HEK293 (cell line): ENCODE measurements around the gene AMY1C.
"Not testable (repeated sequence)": the region's sequence is repeated elsewhere in the genome, so short reads cannot be mapped to it uniquely, and the experiment has no call there.

Source experiments
- CTCF ChIA-PET: fragments of 350-600 bp; formaldehyde crosslinking; extraction: SDS; loops from one replicate; lab custom pipeline; 2021; ENCODE audit warnings: antibody characterized with exemption; lab: Yijun Ruan, JAX
- POLR2A ChIA-PET: fragments of 300-600 bp; formaldehyde crosslinking; extraction: SDS; loops from one replicate; lab custom pipeline; 2020; ENCODE audit warnings: antibody characterized with exemption, inconsistent platforms; lab: Yijun Ruan, JAX
- H3K27ac ChIP-seq: fragments of 200-500 bp; sonication (Bioruptor generic); 2 replicates; pipeline ENCODE4 v1.5.1; 2014; ENCODE audit warnings: low read depth, low read length, control low read depth, inconsistent platforms; ENCODE audit errors: extremely low read depth
- H3K36me3 ChIP-seq, 2 experiments: fragments of 200-500 bp in 1 of 2; sonication (Bioruptor generic) in 1 of 2; 1 replicate in 1 of 2; 2 replicates in 1 of 2; pipeline ENCODE4 v1.5.1; 2014 to 2017; ENCODE audit warnings: inconsistent platforms in 2 of 2, low read length in 2 of 2; ENCODE audit not compliant: control insufficient read depth in 2 of 2, insufficient read depth in 1 of 2
- H3K4me1 ChIP-seq: fragments of 200-500 bp; sonication (Bioruptor generic); 2 replicates; pipeline ENCODE4 v1.5.1; 2014; ENCODE audit warnings: mild to moderate bottlenecking, low read length, inconsistent platforms; ENCODE audit not compliant: control insufficient read depth, insufficient read depth
- H3K4me3 ChIP-seq: 2 replicates; pipeline ENCODE4 v1.5.1; 2011; ENCODE audit warnings: low read depth, mild to moderate bottlenecking, control low read depth, low read length, moderate library complexity
- H3K9me3 ChIP-seq: fragments of 200-500 bp; sonication (Bioruptor generic); 2 replicates; pipeline ENCODE4 v1.5.1; 2014; ENCODE audit warnings: low read depth, low read length, inconsistent platforms; ENCODE audit not compliant: control insufficient read depth, insufficient read depth

The AMY1C gene

DNA sequence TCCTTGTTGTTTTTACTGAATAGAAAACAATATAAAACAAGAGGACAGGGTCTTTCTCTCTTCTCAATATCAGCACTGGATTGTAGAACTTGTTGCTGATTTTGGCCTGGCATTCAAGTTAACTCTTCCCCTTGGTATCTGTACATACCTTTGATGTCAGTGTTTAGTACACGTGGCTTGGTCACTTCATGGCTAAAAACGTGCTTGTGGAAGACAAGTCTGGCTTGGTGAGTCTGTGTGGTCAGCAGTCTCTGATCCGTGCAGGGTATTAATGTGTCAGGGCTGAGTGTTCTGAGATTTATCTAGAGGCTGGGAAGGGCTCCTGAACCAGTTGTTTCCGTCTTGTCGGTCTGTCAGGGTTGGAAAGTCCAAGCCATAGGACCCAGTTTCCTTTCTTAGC, at the start of gene AMY1C:
TSS of gene AMY1C (plus strand) at position 301 of the 400 bp plus-strand sequence. CDS start 572 bp downstream, outside the sequence.
- H3K4me1 ChIP-seq, H3K27ac ChIP-seq, H3K9me3 ChIP-seq, H3K36me3 ChIP-seq, H3K4me3 ChIP-seq, CTCF ChIA-PET, POLR2A ChIA-PET: not testable (repeated sequence)

DNA sequence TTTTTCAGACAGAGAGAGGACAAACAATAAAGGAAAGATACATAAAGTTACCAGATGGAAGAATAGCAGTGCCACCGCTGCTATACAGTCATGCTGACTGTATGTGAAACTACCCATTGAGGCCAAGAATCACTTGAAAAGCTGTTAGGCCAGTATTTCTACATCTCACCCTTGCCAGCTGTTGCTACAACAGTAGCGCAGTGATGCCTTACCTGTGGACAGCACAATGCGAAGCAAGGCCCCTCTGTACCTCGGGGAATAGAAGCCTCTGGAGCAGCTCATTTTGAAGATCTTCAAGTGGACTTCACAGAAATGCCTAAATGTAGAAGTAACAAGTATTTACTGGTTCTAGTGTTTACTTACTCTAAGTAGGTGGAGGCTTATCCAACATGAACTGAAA, 49.0 kb upstream of the AMY1C start:
- H3K36me3 ChIP-seq, POLR2A ChIA-PET, CTCF ChIA-PET, H3K4me3 ChIP-seq, H3K9me3 ChIP-seq, H3K4me1 ChIP-seq, H3K27ac ChIP-seq: not testable (repeated sequence)

DNA sequence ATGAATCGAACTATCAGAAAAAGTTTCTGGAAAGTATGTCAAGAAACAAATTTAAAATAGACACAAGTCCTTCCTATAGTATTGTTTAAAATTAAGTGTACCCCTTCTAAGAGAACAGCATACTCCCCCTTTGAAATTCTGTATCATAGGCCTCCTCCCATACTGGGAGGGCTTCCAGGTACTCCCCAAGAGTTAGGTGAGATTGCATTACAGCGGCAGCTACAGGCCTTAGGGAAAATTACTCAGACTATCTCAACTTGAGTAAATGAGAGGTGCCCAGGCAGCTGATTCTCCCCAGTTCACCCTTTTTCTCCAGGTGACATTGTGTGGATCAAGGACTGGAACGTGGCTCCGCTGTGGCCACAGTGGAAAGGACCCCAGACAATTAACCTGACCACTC, 48.4 kb upstream of the AMY1C start:
- H3K4me1 ChIP-seq, H3K4me3 ChIP-seq, POLR2A ChIA-PET, H3K9me3 ChIP-seq, CTCF ChIA-PET, H3K27ac ChIP-seq, H3K36me3 ChIP-seq: not testable (repeated sequence)

DNA sequence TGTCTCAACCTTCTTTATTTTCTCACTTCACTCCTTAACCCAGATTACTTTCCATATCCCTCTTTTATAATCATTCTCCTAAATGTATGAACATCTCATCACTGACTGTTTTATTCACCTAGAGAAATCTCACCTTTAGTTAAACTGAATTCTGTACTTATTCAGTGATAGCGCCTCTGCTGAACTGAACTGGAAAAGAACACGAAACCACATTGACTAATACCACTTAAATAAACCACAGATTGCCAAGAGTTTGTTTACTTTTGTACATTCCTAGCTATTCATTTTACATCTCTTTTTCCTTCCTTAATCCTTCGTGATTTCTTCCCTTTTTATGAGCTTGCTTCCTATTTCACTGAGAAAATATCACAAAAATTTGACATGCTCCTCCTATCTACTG, 42.0 kb upstream of the AMY1C start:
- H3K9me3 ChIP-seq, CTCF ChIA-PET, H3K36me3 ChIP-seq, H3K4me1 ChIP-seq, POLR2A ChIA-PET, H3K27ac ChIP-seq, H3K4me3 ChIP-seq: not testable (repeated sequence)

DNA sequence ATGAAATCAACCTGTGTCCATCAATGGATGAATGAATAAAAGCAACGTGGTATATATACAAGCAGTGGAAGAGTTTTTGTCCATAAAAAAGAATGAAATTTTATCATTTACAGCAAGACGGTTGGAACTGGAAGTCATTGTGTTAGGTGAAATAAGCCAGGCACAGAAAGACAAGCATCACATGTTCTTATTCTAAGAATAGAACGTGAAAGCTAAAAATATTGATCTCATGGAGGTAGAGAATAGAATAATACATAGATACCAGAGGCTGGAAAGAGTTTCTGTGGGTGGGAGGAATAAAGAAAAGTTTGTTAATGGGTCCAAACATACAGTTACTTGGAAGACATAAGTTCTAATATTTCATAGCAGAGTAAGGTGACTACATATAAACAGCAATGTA, 39.3 kb upstream of the AMY1C start:
- H3K9me3 ChIP-seq, POLR2A ChIA-PET, CTCF ChIA-PET, H3K27ac ChIP-seq, H3K4me1 ChIP-seq, H3K36me3 ChIP-seq, H3K4me3 ChIP-seq: not testable (repeated sequence)

DNA sequence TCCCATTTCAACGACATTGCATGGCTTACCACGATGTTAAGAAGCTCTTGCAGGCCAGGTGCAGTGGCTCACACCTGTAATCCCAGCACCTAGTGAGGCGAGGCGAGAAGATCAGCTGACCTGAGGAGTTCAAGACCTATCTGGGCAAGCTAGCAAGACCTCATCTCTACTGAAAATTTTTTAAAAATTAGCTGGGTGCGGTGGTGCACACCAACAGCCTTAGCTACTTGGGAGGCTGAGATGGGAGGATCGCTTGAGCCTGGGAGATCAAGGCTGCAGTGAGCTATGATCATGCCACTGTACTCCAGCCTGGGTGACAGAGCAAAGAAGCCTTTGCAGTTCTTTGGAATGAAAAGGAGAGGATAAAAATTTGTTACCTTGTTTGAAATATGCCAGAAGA, 32.3 kb upstream of the AMY1C start:
- H3K4me1 ChIP-seq, H3K27ac ChIP-seq, POLR2A ChIA-PET, CTCF ChIA-PET, H3K9me3 ChIP-seq, H3K36me3 ChIP-seq, H3K4me3 ChIP-seq: not testable (repeated sequence)

DNA sequence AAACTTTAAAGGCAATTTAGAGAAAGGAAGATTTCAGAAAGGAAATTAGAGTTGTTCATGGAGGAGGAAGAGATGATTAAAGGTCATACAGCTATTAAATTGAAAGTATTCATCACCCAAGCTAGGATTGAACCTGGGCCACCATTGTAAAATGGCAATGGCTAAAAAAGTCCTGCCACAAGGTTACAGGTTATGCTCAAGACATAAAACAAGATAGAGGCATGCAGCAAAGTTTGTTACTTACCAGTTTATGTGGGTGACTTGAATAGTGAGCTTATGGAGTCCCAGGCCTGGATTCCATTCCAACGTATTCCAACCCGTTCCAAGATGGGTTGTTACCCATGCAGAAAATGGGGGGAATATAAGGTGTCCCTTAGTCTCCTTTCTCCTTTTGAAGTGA, 28.2 kb upstream of the AMY1C start:
- H3K4me1 ChIP-seq, H3K4me3 ChIP-seq, H3K9me3 ChIP-seq, CTCF ChIA-PET, H3K36me3 ChIP-seq, H3K27ac ChIP-seq, POLR2A ChIA-PET: not testable (repeated sequence)

DNA sequence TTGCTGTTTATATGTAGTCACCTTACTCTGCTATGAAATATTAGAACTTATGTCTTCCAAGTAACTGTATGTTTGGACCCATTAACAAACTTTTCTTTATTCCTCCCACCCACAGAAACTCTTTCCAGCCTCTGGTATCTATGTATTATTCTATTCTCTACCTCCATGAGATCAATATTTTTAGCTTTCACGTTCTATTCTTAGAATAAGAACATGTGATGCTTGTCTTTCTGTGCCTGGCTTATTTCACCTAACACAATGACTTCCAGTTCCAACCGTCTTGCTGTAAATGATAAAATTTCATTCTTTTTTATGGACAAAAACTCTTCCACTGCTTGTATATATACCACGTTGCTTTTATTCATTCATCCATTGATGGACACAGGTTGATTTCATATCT, 14.4 kb upstream of the AMY1C start:
- H3K4me3 ChIP-seq, H3K36me3 ChIP-seq, CTCF ChIA-PET, H3K4me1 ChIP-seq, H3K9me3 ChIP-seq, POLR2A ChIA-PET, H3K27ac ChIP-seq: not testable (repeated sequence)

DNA sequence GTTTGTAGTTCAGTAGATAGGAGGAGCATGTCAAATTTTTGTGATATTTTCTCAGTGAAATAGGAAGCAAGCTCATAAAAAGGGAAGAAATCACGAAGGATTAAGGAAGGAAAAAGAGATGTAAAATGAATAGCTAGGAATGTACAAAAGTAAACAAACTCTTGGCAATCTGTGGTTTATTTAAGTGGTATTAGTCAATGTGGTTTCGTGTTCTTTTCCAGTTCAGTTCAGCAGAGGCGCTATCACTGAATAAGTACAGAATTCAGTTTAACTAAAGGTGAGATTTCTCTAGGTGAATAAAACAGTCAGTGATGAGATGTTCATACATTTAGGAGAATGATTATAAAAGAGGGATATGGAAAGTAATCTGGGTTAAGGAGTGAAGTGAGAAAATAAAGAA, 11.7 kb upstream of the AMY1C start:
- CTCF ChIA-PET, POLR2A ChIA-PET: not testable (repeated sequence)

DNA sequence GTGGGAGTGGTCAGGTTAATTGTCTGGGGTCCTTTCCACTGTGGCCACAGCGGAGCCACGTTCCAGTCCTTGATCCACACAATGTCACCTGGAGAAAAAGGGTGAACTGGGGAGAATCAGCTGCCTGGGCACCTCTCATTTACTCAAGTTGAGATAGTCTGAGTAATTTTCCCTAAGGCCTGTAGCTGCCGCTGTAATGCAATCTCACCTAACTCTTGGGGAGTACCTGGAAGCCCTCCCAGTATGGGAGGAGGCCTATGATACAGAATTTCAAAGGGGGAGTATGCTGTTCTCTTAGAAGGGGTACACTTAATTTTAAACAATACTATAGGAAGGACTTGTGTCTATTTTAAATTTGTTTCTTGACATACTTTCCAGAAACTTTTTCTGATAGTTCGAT, 5.2 kb upstream of the AMY1C start:
- H3K4me3 ChIP-seq, POLR2A ChIA-PET, H3K4me1 ChIP-seq, H3K36me3 ChIP-seq, H3K27ac ChIP-seq, H3K9me3 ChIP-seq, CTCF ChIA-PET: not testable (repeated sequence)

More for the DNA sequence above, 11.7 kb upstream of the AMY1C start:
- not testable (repeated sequence) for H3K4me1 ChIP-seq, H3K36me3 ChIP-seq, H3K9me3 ChIP-seq, H3K27ac ChIP-seq, H3K4me3 ChIP-seq

DNA sequence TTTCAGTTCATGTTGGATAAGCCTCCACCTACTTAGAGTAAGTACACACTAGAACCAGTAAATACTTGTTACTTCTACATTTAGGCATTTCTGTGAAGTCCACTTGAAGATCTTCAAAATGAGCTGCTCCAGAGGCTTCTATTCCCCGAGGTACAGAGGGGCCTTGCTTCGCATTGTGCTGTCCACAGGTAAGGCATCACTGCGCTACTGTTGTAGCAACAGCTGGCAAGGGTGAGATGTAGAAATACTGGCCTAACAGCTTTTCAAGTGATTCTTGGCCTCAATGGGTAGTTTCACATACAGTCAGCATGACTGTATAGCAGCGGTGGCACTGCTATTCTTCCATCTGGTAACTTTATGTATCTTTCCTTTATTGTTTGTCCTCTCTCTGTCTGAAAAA, 4.7 kb upstream of the AMY1C start:
- H3K4me1 ChIP-seq, POLR2A ChIA-PET, CTCF ChIA-PET: not testable (repeated sequence)

DNA sequence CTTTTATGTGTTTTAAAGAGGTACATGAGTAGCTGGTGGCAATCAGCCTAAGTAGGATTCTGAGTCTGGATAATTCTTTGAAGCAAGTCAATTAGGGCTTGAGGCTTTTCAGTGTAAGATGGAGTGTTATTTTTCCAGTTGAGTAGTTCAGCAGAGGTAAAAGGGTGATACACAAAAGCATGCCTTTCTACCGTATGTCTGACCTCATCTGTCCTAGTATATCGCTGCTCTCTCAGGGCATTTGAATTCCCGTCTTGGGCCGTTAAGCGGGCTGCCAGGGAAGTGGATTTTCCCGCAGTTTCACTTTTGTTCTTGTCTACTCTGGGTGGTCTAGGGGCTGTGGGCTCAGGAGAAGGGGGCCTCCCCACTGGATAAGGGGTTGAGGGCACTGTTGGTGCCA, 1.4 kb upstream of the AMY1C start:
- CTCF ChIA-PET, H3K36me3 ChIP-seq, H3K4me1 ChIP-seq, POLR2A ChIA-PET, H3K27ac ChIP-seq, H3K9me3 ChIP-seq, H3K4me3 ChIP-seq: not testable (repeated sequence)

More for the DNA sequence above, 4.7 kb upstream of the AMY1C start:
- H3K27ac ChIP-seq, H3K4me3 ChIP-seq, H3K36me3 ChIP-seq, H3K9me3 ChIP-seq: not testable (repeated sequence)
